Sciatic nerve (tissue), 2 donors: ENCODE results near the gene SRP14. TPM values are rescaled to one million over a fixed set of nuclear protein-coding genes. Genes with fewer than 3 reads are reported as not detected.

Source experiments
- ATAC-seq: fragments of 200-7000 bp; cut with Tn5 transposase; one replicate; pipeline ENCODE4 v1.9.1; 2020; ENCODE audit warnings: mild to moderate bottlenecking, moderate library complexity
- DNase-seq: peaks from one replicate; pipeline ENCODE4 v3.0.0-alpha.2; 2020; ENCODE audit warnings: low spot score
- intact Hi-C: fragments of 100-400 bp; cut with DNase I; formaldehyde crosslinking; loops from one replicate; pipeline ENCODE4 v1.14.2; 2022
- total RNA-seq: library from RNA; stranded (reverse); fragmentation: NEBNext Ultra II Directional; extraction: Animal tissue kit (Norgen Biotek cat#: 25700); gene quantifications from one replicate; pipeline ENCODE4 v1.2.1, GENCODE V29; 2021
- donor health status: DM: no; HTN: no; CAD: no.
- donor health status: DM: no; HTN: no; CAD: no.

SRP14 gene
- total RNA-seq, 1 donor from 2014 or later: 150 TPM

- intact Hi-C loops: no loop called here
- no peak for ATAC-seq
- no peak for DNase-seq
Observed at GRCh38 chr15:40053079-40053830, 14.3 kb upstream of the SRP14 start.

GRCh38 chr15:40052604-40053003 is 13.6 kb upstream of the SRP14 start:
- DNase-seq (no peak), ATAC-seq (no peak)
- intact Hi-C loops: no loop called here

GRCh38 chr15:40051616-40052415 is 12.8 kb upstream of the SRP14 start:
- ATAC-seq (no peak), DNase-seq (no peak)
- intact Hi-C loops: no loop called here

GRCh38 chr15:40050788-40051470 is 11.9 kb upstream of the SRP14 start:
- ATAC-seq (no peak), DNase-seq (no peak)
- intact Hi-C loops: no loop called here

DNA sequence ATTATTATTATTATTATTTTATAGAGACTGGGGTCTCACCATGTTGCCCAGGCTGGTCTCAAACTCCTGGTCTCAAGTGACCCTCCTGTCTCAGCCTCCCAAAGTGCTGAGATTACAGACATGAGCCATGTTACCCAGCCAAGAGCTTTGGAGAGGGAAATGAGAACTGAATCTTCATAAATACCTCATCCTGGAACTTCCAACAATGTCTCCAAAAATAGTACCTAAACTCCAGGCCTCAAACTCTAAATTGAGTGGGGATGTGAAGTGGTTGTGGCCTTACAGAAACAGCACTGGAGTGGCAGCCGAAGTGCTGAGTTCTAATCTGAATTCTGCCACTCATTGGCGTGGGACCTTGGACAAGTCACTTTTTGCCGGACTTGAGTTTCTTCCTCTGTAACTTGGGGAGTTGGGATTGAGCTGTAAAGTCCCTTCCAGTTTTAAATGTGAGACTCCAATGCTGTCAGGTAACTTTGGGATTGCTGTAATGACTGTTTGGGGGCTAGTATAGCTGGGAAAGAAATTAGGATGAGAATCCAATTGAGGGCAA is 10.0 kb upstream of the SRP14 start:
- DNase-seq (no peak), ATAC-seq (no peak)
- intact Hi-C loops: loop anchor here (5.0 kb wide), 1 partner anchor 223 kb away; no protein-coding TSS in a partner anchor

DNA sequence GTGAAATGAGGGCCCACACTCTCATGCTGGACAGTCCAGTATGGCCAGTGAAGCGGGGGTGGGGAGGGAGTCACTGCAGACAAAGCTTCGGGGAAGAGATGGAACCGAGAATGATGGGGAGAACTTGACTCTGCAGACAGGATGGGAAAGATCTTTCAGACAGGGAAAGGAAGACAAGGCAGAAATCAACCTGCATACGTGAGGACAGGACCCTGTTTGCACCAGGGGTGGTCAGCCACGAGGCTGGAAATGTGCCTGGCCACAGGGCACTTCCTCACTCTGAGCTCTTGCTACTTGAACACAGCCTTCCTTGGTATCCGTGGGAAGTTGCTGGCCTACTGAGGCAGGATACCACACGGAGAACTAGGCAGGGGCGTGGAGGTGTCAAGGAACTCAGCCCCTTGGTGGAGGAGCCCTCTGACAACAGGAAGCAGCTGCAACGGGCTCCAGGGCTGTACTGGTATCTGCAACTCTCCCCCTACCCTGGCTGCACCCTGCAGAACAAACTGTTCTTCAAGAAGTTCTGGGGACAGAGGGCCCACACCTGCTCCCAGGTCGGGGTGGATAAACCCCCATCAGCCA is 9.3 kb upstream of the SRP14 start:
- DNase-seq (no peak), ATAC-seq (no peak)
- intact Hi-C loops: loop anchor here (5.0 kb wide), 1 partner anchor 224 kb away; no protein-coding TSS in a partner anchor

DNA sequence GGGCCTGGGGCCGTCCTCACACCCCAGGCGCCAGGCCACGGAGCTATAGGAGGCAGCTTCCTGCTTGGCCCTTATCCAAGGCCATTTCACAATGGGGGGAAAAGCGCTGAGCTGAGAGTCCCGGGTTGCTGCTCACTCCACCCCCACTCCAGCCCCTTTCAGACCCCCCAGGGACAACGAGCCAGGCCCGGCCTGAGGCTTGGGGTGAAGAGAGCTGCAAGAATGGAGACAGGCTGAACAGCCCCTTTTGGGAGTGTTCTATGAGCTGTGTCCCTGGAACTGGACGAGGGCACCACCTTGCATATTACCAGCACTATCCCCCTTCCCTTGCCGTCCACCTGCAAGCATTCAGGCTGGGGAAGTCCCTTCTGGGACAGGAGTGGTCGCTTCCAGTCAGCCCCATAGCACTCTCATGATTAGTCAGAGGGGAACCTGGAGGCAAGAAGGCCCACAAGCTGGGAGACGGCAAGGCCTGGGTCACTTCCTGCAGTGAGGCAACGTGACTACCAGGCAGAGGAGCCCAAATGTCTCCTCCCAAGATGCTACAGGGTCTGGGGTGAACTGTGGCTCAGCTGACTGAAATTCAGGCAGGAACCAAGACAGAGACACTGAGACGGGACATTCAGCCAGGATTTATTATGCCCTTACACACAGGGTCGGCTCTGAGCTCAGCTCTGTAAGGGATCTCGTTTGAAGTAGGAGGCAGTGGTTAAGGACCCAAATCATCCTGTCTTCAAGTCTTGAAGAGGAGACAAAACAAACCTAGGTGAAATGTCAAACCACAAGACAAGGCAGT is 8.6 kb upstream of the SRP14 start:
- intact Hi-C loops: loop anchor here (5.0 kb wide), 1 partner anchor 225 kb away; no protein-coding TSS in a partner anchor
- ATAC-seq (peak; percentile 50), DNase-seq (no peak)

GRCh38 chr15:40046721-40047414 is 7.9 kb upstream of the SRP14 start:
- DNase-seq (no peak), ATAC-seq (no peak)
- intact Hi-C loops: loop anchor here (5.0 kb wide), 1 partner anchor 225 kb away; no protein-coding TSS in a partner anchor

DNA sequence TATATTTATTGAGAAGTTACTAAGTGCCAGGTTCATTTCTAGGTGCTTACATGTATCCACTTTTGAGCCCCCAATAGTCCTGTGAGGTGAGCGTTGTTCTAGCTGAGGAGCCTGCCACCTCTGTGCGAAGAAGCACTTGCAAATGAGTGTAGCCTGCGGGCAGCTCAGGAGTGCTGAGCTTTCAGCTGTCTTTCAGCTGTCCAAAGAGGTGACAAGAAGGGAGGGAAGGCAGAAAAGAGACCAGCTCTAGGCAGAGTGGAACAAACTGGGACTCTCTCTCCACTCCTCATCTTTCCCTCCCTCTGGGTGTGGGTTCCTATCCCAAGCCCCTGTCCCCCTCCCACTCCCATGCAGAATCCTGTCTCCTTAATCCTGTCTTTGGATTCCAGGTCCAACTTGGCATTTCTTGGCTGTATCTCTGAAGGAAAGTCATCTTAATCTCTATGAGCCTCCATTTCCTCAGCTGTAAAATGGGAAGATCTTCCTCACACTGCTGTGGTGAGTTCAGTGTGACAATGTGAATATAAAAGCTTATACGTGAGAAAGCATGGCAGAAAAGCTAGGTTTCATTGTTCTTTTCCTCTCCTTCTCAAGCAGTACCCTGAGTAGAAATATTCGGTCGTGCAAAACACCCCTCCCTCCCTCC is 6.7 kb upstream of the SRP14 start:
- ATAC-seq (peak; percentile 2), DNase-seq (no peak)
- intact Hi-C loops: loop anchor here (5.0 kb wide), 1 partner anchor 227 kb away; no protein-coding TSS in a partner anchor

- ATAC-seq: peak; percentile 96
- DNase-seq: peak; percentile 94
- intact Hi-C loops: loop anchor here (5.0 kb wide), 1 partner anchor 227 kb away; no protein-coding TSS in a partner anchor
Observed at GRCh38 chr15:40044717-40045571, 6.0 kb upstream of the SRP14 start.

DNA sequence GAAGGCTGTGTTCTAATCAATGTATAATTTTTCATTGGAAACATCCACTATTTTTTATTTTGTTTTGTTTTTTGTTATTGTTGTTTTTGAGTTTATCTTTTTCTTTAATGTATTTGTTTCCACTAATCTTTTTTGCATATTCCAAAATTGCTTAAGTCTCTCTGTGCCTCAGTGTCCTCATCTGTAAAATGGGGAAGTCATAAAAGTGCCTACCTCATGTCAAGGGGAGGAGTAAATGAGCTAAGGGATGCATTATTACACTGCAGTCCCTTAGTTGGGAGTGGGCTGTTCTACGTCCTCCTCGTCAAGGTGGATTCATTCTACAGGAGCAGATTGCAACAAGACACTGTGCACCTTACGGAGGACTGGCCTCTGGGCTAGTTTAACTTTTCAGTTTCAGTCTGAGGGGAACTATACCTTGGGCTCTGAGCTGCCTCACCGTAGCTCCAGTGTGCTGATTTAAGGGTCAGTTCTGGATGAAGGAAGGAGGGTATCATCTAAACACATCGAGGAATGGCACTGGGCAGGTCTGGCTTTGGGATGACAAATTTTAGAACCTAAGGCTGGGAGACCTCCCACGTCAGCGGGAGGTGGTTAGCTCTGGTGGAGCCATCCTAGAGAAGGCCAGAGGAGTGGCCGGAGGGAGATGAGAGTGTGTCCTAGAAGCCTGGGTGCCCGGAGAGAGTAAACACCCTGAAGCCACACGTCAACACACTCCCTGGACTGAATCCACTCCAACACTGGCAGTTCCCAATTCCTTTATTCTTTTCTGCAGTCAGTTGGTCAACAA is 5.1 kb upstream of the SRP14 start:
- intact Hi-C loops: no loop called here
- ATAC-seq (no peak), DNase-seq (no peak)

GRCh38 chr15:40042791-40043320 is 3.9 kb upstream of the SRP14 start:
- intact Hi-C loops: no loop called here
- ATAC-seq (no peak), DNase-seq (no peak)

DNA sequence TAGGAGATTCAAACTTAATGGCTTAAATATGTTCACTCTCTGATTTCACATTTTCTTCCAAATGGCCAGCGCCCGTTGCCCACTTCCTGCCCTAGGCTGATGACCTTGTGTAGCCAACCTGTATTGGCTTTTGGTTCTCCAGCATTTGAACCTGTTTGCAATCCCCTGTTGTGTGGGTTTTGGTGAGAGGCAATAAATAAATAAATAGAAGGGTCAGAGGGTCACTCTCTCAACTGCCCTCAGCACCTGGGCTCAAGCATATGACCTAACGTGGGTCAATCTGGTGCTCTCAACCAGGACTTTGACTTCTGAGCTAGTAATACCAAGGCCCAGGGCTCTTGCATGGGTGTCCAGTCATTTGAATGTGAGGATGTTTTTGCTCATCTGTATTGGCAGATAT is 1.8 kb upstream of the SRP14 start:
- DNase-seq: no peak
- no peak for ATAC-seq
- intact Hi-C loops: no loop called here

DNA sequence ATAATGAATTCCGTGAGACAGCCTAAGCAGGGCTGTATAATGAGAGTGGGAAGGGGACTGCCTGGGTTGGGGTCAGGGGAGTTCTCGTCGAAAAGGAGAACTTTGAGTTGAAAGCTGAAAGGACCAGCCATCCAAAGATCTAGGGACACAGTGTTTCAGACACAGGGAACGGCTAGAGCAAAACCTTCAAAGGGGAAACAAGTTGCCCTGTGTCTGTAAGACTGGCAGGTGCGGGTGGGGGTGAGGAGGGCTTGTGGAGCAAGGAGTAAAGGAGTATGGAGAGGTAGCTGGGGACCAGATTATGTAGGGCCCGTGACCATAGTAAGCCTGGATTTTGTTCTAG is 1.3 kb upstream of the SRP14 start:
- no peak for ATAC-seq
- DNase-seq: no peak
- intact Hi-C loops: no loop called here

DNA sequence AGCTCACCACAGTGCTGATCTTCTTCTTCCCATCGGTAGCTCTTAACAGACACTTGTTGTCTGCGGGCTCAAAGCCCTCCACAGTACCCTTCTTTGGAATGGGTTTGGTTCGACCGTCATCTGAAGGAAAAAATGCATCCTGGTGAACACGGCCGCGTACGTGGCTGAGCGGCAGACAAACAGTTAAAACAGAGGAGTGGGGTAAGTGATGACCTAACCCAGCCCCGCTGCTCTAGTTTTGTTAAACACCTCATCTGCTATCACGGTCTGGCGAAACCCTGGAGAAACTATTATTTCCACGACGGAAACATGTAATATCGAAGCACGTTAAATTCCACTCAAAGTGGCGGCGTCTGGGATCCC is 725 bp downstream of the SRP14 start:
- ATAC-seq (no peak), DNase-seq (no peak)
- intact Hi-C loops: no loop called here
